Fibroblast of gingiva (primary cell): ENCODE data around the gene ZFAND2A.

Source experiments
- DNase-seq: peaks from one replicate; pipeline ENCODE4 v3.0.0-alpha.2; 2011; ENCODE audit warnings: low read depth

ZFAND2A gene

DNA sequence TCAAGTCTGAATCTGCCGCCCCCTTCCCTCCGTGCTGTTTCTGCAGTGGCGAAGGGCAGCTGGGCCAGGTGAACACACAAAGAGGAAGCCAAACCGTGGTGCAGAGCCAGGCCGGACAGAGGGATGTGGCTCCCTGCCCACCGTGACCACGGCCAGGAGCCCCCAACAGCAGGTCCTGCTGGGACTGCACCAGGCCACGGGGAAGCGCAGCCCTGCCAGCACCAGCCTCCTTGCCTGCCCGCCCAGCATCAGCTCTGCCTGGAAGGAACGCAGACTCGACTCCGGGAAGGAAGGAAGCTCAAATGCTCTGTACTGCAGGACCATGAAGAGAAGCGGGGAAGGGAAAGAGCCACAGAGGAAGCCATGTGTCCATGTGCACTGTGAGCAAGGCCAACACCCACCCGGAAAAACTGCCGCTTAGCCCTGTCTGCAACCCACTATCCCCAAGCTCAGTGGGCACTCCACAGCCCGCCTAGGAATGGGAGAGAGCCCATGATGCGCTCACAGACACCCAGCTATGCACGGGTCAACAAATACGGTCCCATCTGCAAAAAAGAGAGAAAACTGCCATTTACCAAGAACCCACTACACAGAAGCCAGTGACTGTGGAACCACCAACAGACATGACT, 53.1 kb downstream of the ZFAND2A start:
- DNase-seq = no peak

GRCh38 chr7:1106063-1106792, 53.8 kb downstream of the ZFAND2A start:
- DNase-seq = no peak

- DNase-seq = no peak
These were observed 54.8 kb downstream of the ZFAND2A start for GRCh38 chr7:1105189-1105588.

- DNase-seq = no peak
These were observed 55.3 kb downstream of the ZFAND2A start for GRCh38 chr7:1104516-1105179.

GRCh38 chr7:1103789-1104515, 56.0 kb downstream of the ZFAND2A start:
- DNase-seq = no peak

- no peak for DNase-seq
These were observed 56.8 kb downstream of the ZFAND2A start for GRCh38 chr7:1103009-1103788.
